ENCODE results near the gene ADAP2. TPM values are rescaled to one million over a fixed set of nuclear protein-coding genes. Genes with fewer than 3 reads are reported as not detected.
"Not testable (repeated sequence)": the region's sequence is repeated elsewhere in the genome, so short reads cannot be mapped to it uniquely, and the experiment has no call there.

Gene ADAP2
- total RNA-seq, 4 donors from 2014 or later = 3.0 to 15.0 (median 9.4) TPM

DNA sequence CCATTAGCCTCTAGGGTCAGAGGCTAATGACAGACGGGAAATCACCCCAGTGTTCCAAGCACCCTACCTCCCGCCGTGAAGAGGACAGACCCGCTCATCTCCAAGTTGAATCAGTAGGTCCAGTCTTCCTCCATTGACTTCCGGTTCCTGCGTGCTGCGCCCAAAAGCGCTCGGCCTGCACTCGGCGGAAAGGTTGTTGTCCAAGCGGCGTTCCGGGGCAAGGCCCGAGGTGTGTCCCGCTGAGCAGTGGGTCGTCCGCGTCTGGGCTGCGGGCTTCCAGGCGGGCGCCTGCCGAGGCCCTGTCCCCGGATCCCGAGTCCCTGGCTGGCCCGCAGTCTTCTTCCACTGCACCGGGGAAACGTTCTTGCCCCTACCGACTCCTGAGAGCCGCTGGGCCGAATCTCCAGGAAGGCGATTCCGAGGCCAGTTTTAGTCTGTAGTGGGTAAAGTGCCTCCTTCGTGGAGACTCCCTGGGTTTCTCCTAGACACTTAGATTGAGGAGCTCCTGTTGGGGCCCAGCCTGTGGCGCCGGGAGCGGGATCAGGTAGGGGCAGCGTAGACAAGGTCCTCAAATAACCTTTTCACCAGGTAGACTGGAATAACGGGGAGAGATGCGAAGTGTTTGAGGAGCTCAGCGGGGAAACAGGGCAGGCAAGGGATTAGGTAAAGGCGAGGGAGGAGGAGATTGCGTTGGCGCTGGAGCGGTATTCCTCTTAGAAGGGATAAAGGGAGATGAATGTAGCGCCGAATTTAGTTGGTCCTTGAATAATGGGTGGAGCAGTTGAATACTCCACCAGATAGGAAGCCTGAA lies 15.4 kb upstream of the ADAP2 start, which contains the start of gene TEFM:
Gene TEFM, minus strand, starts transcription at position 138 of the 811 bp plus-strand sequence. Its CDS starts 40 bp downstream, at position 98.
- Histone ChIP-seq H3K27me3 (no peaks in the 10 kb centered on the region), H3K36me3 (peaks cover 0 to 30% (median 0%) of the 10 kb centered on the region in 3 donors), H3K4me3 (peak within 1 kb of the TSS; percentile 59 to 83 (median 77)), H3K27ac (peak within 1 kb of the TSS; percentile 90 to 92 (median 91)), H3K9me3 (no peaks in the 10 kb centered on the region), H3K4me1 (peaks cover 15 to 28% (median 17%) of the 10 kb centered on the region in 3 donors)
- intact Hi-C loops (cut with DNase I) = no loop called here
- peak in 3 of 4 donors; percentile 30 to 58 (median 39) for TF ChIP-seq POLR2A (IDR thresholded peaks at IDR 0.05)
- TF ChIP-seq, protein P1, sequence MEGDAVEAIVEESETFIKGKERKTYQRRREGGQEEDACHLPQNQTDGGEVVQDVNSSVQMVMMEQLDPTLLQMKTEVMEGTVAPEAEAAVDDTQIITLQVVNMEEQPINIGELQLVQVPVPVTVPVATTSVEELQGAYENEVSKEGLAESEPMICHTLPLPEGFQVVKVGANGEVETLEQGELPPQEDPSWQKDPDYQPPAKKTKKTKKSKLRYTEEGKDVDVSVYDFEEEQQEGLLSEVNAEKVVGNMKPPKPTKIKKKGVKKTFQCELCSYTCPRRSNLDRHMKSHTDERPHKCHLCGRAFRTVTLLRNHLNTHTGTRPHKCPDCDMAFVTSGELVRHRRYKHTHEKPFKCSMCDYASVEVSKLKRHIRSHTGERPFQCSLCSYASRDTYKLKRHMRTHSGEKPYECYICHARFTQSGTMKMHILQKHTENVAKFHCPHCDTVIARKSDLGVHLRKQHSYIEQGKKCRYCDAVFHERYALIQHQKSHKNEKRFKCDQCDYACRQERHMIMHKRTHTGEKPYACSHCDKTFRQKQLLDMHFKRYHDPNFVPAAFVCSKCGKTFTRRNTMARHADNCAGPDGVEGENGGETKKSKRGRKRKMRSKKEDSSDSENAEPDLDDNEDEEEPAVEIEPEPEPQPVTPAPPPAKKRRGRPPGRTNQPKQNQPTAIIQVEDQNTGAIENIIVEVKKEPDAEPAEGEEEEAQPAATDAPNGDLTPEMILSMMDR (IDR thresholded peaks at IDR 0.05) = peak in 1 of 6 experiments; percentile 10
- 0 to 1% methylated on average over 11 to 27 of the region's 47 CpGs for WGBS, 2 donors
- DNase-seq = peak; percentile 45

DNA sequence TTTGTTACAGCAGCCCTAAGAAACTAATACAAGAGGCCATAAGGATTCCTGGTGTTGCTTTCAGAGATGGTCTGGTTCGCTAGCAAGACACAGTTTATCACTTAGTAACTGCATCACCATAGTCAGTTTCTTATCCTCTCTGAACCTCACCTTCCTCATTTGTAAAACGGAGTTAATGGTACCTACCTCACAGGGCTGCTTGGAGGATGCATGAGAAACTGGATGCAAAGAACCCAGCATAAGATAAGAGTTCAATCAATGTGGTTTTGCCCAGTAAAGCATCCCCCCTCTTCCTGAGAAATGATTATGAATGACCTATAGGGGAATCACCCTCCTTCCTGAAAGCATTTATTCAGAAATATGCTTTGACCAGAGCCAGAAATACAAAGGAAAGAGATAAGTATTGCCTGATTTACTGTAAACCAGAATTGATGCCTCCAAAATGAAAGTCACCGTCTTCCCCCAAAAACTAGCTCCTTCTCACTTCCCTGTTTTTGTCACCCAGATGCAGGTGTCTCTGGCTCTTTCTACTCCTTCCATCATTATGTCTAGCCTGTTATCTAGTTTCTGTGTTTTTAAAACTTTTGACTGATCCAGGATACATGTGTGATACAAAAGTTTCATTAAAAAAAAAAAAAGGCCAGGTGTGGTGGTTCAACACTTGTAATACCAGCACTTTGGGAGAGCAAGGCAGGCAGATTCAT lies 12.9 kb upstream of the ADAP2 start:
- H3K4me3 ChIP-seq = no peak overlapping the region
- intact Hi-C loops (cut with DNase I) = no loop called here
- H3K9me3 ChIP-seq = no peaks in the 10 kb centered on the region
- whole genome bisulfite sequencing, 2 donors = 74 to 85% methylated on average over 3 of the region's 3 CpGs
- no peak overlapping the region for H3K27ac ChIP-seq
- H3K4me1 ChIP-seq = peaks cover 15 to 28% (median 17%) of the 10 kb centered on the region in 3 donors
- no peak for DNase-seq
- no peaks in the 10 kb centered on the region for H3K27me3 ChIP-seq
- H3K36me3 ChIP-seq = peaks cover 0 to 5% (median 0%) of the 10 kb centered on the region in 3 donors
- no peak for TF ChIP-seq POLR2A (IDR thresholded peaks at IDR 0.05)
- TF ChIP-seq, protein P1 (IDR thresholded peaks at IDR 0.05) = no peak

DNA sequence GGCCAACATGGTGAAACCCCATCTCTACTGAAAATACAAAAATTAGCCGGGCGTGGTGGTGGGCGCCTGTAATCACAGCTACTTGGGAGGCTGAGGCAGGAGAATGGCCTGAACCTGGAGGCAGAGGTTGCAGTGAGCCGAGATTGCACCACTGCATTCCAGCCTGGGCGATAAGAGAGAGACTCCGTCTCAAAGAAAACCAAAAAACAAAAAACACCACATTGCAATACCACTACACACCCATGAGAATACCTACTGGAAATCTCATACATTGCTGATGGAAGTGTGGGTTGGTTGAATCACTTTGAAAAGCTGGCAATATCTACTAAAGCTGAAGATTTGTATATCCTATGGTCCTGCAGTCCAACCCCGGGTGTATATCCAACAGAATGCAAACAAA lies 11.6 kb upstream of the ADAP2 start:
- H3K27ac ChIP-seq; H3K9me3 ChIP-seq; H3K36me3 ChIP-seq; intact Hi-C loops (cut with DNase I); DNase-seq; H3K27me3 ChIP-seq; H3K4me3 ChIP-seq: not testable (repeated sequence)
- 92 to 96% methylated on average over 6 to 7 of the region's 7 CpGs for WGBS, 2 donors
- peaks cover 11 to 20% (median 15%) of the 10 kb centered on the region in 3 donors for H3K4me1 ChIP-seq

DNA sequence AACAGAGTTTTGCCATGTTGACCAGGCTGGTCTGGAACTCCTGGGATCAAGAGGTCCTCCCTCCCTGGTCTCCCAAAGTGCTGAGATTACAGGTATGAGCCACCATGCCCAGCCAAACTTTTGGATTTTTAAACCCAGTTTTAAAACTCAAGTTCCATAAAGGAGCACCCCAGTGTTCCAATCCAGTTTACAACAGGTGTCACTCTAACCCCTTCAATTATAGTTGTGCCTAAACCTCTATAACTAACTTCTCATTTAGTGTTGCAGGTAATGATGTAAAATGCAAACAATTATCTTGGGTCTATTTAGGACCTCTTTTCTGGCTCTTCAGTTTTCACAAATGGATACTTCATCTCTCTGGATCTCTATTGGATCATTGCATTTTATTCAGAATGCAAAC lies 7.8 kb upstream of the ADAP2 start:
- Histone ChIP-seq H3K36me3 (no peaks in the 10 kb centered on the region), H3K4me3 (no peak overlapping the region), H3K27me3 (no peaks in the 10 kb centered on the region), H3K27ac (no peak overlapping the region), H3K9me3 (no peaks in the 10 kb centered on the region), H3K4me1 (no peaks in the 10 kb centered on the region)
- TF ChIP-seq, protein P1 (IDR thresholded peaks at IDR 0.05) = no peak
- TF ChIP-seq POLR2A (IDR thresholded peaks at IDR 0.05) = no peak
- intact Hi-C loops (cut with DNase I) = no loop called here
- DNase-seq = no peak

DNA sequence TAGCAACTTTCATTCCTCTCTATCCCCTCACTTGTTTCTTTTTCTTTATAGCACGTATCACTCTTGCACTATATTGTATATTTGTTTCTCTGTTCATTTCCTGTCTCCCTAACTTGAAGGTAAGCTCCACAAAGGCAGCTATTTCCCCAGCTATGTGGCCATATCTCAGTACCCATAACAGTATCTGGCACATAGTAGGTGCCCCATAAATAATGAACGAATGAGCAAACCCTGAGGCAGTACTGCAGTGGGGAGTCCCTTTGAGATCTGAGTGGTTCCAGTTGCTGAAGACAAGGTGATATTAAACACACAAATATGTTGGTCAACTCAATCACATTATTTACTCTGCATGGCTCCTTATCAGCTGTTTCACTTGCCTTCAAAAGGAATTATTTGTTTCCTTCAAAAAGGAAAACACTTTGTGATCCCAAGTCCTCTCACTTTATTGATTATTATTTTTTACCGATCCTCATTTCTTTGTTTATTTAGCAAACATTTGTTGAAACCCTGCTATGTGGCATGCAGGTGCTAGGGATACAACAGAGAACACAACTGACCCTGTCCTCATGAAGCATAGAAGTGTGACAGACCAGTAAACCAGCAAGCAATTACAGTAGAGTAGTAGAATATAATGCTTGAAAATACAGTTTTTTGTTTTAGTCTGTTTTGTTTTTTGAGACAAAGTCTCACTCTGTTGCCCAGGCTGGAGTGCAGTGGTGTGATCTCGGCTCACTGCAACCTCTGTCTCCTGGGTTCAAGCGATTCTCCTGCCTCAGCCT lies 5.7 kb upstream of the ADAP2 start:
- no peak for DNase-seq
- Histone ChIP-seq H3K27me3 (peaks cover 0 to 6% (median 0%) of the 10 kb centered on the region in 4 donors), H3K4me3 (no peak overlapping the region), H3K9me3 (no peaks in the 10 kb centered on the region), H3K27ac (no peak overlapping the region), H3K4me1 (peaks cover 0 to 11% (median 6%) of the 10 kb centered on the region in 3 donors), H3K36me3 (no peaks in the 10 kb centered on the region)
- TF ChIP-seq, protein P1 (IDR thresholded peaks at IDR 0.05) = no peak
- no peak for TF ChIP-seq POLR2A (IDR thresholded peaks at IDR 0.05)
- intact Hi-C loops (cut with DNase I) = no loop called here
- 61 to 75% methylated on average over 5 of the region's 5 CpGs for WGBS, 2 donors
